GM21367 (cell line): ENCODE results near the gene NCR2.

Experiments
- ATAC-seq: cut with Tn5 transposase; IDR thresholded peaks from one replicate; pipeline ENCODE4 v1.9.1; 2021; ENCODE audit not compliant: unreplicated experiment

NCR2 gene

DNA sequence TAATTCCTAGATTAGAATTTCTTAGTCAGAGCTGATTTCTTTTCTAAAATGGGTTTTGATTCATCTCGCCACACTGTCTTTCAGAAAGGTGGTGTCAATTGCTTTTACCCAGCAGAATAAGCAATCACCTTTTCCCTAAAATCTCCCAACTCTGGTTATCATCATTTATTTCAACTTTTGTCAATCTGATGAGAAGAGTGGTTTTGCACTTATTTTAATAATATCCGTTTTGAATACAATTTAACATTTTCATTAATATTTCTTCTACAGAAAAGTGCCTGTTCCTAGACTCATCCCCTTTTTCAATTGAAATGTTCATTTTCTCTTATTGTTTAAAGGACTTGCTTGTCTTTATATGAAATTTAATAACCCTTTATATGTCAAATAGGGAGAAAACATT lies 8.2 kb upstream of the NCR2 start:
- ATAC-seq = no peak

DNA sequence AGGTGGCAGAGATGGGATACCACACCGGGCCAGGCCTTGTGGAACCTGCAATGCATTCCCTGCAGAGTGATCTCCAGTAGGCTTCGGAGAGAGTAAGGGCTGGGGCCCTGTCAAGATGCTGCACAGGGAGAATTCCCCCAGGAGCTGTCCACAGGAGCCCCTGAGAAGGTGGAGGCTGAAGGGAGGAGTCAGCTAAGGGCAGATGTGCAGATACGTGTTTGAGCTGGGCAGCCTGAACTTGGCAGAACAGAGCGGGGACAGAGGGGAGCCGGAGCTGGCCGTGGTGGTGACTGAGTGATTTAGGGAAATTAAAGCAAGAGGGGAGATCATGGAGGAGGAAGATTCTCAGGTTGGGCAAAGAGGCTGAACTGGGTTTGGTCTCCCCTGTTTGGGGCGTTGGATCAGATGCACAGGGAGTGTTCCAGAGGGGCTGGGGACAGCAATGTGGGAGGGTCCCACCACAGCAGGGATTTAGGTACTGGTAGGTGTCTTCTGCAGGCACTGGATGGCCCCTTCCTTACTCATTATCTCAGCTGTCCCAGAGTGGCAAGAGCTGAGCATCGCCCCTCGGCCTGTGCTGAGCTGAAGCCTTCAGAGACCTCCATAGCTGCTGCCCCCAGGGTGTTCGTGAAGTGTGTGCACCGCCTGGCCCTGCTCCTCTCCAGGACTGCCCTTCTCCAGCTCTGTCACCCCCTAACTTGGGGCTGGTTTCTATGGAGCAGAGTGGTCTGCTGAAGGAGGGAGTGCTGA lies 3.8 kb upstream of the NCR2 start:
- ATAC-seq = no peak

DNA sequence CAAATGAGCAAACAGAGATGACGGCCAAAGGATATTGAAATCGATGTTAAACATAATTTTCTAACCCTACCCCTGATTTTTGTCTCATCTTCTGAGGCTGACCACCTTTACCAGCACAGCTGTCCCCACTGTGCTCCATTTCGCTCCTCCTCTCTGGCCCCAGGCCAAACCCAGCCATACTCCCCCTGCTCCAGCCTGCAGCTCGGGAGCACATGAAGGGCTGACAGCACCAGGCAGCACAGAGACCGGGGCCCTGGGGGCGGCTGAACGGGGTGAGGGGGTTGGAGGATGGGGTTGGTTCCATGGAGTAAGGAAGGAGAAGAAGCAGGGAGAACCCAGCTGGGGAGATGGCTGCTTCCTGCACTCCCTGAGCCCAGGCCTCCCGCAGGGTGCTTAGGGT lies 3.2 kb upstream of the NCR2 start:
- no peak for ATAC-seq

DNA sequence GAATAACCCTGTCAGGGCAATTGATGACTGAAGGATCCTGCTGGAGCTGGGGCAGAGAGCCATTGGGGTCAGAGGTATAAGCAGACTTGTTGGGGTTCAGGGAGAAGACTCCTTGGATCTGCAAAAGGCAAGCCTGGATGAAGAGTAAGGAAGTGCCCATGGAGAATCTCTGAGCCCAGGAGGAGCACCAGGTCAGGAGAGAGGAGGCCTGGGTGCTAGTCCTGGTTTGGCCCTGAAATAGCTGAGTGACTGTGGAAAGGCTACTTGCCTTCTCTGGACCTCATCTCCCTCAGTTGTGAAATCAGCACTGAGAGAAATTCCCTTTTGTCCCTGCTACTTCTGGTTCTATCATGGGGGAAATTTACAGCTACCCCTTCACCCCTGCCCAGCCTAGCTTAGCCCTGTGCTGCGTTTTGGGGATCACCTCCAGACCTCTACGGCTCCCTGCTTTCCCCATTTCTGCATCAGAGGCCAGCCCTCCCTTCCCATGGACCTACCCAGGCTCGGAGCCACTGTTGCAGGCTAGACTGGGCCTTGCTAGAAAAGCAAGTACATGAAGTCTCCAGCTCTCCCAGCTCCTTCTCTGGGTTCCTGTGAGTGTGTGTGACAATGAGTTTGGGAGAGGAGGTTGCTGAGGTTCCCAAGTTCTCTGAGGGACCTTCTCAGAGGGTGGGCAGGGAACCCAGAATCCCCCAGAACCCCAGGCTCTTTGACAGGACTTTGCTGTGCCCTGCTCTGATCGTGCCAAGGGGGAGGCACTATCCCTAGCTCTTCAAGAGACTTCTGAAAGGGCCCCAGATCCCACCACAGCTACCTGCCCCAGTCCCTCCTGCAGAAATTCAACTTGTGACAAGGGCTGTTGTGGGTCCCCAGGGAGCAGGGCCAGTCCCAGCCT lies 2.3 kb upstream of the NCR2 start:
- no peak for ATAC-seq

DNA sequence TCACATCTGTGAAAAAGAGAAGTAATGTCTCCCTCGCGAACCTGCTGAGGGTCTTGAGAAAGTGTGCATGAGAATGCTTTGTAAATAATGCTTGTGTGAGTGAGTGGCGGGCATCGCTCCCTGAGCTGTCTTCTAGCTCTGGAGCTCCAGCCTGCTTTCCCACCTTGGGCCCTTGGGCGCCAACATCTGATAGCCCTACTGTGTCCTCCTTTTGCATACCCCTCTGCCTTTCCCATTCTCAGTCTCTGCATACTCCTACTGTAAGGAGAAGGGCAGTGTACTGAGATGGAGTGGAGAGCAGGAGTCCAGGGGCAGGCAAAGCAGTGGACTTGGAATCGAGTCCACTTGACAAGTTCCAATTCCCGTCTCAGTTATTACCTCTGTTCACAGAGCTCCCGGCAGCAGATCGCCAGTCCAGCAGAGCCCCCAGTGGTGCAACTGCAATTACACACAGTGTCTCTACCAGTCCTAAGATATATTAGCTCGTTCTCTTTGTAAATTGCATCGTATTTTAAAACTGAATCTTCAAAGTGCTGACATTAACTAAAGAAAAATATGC lies 847 bp upstream of the NCR2 start:
- ATAC-seq = no peak

DNA sequence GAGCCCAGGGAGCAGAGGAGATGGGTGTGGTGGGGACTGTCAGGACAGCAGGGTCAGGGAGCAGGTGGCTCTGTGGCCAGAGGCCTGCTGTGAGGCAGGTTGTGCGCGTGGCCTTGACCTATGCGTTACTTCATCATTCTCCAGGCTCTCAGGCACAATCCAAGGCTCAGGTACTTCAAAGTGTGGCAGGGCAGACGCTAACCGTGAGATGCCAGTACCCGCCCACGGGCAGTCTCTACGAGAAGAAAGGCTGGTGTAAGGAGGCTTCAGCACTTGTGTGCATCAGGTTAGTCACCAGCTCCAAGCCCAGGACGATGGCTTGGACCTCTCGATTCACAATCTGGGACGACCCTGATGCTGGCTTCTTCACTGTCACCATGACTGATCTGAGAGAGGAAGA lies 535 bp downstream of the NCR2 start:
- ATAC-seq = no peak

DNA sequence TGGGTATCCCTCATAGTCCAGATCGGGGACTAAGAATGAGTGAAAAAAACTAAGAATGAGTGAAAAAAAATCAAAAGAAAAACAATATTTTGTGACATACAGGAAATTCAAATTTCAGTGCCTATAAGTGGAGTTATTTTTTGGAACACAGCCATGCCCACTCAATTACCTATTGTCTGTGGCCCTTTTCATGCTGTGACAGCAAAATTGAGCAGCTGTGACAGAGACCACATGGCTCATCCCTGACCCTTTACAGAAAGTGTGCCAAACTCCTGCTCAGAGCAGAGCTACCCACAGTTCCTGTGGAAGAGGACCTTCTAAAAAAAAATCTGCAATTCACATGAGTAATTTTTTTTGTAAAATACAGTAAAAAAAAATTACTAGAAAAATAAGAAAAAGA lies 1.4 kb downstream of the NCR2 start:
- no peak for ATAC-seq

DNA sequence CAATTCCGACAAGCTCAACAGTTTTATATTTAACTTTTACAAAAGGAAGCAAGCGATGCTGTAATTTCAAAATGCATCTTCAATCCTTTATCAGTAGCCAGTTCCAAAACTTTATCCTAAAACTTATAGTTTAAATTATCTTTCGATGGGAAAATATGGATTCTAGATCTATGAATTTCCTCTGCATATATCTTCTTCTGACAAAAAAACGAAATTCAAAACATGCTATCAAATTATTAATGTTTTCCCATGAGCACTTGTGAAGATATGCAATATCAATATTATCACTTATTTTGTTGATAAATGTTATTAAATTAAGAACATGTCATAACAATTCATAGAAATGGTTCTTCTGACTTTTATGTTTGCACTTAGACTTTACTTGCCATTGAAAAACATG lies 2.3 kb downstream of the NCR2 start:
- ATAC-seq = no peak

DNA sequence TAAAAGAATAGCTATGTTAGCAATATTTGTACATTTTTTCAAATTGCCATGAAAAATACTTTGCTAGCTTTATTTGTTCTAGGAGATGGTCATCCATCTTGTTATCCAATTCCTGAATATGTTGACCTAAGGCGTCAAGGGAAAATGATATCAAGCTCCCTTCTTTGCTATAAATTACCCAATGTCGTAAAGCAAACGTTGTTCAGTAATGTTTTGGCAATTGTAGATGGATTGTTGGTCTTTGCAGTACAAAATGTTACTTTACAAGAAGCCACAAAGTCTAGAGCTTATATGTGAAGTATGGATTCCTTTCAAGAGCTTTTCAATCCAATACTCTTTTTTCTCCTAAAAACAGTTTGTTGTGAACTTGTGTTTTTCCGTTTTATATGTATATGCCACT lies 3.3 kb downstream of the NCR2 start:
- no peak for ATAC-seq

DNA sequence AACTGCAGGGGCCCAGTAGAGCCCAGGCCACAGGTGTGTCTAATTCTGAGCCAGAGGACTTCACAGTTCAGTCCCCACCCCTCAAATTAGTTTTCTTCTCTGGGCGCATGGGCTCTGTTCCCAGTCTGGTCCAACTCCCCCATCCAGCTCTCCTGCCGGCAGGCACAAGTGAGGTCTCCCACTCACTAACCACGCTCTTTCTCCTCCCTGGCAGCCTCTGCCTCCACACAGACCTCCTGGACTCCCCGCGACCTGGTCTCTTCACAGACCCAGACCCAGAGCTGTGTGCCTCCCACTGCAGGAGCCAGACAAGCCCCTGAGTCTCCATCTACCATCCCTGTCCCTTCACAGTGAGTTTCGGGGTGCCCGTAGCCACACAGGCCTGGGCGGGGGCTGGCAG lies 6.2 kb downstream of the NCR2 start:
- no peak for ATAC-seq

DNA sequence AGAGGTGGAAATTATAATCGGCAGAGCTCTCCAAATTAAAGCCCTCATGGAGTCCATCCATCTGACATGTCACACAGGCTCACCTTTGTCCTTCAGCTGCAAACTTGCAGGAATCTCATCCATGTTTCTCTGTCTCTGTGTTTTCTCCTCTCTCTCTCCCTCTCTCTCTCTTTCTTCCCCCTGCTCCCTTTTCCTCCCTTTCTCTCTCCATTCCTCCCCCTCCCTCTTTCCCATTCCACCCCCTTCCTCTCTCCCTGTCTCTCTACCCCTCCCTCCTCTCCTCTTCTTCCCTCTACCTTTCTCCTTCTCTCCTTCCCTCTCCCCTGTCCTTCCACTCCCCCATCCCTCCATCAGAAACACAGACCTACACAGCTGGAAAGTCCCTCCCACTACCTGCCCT lies 6.8 kb downstream of the NCR2 start:
- no peak for ATAC-seq

DNA sequence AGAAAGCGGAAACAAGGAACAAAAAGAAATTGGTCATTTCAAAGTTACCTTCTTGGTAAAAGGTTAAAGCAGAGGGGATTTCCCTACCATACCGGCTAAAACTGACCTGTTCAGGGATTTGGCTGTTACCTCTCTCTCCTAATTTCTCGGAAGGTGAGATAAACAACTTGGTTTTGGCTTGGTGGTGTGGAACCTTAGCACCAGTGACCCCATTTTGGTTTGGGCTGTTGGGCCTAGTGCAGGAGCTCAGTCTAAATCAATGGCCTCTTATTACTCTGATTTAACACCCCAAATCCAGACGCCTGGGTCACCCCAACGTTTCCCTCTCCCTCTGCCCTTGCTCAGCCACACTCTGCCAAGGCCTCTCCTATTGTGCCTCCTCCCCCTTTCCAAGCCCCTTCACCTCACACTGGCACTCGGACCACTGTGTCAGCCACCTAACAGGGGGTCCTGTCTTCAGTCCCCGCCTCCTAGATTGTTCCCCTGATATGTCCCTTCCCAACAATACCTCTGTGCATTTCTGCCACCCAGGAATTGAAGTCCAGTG lies 8.3 kb downstream of the NCR2 start:
- ATAC-seq = no peak

DNA sequence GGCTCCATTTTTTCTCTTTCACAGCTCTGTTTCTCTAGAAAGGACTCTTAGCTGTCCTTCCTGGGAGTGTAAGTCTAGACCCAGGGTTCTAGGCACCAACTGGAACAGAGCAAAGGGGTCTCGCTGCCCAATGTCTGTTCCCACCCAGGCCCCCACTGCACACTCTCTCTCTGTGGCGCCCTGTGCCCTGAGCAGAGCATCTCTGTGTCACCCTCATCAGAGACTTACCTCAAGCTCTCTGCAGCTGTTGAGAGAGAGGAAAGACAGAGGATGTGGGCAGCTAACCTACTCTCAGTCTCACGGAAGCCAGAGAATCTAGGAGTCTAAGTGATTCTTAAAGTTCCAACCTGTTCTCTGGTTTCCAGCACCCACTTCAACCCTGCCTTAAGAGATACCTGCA lies 9.5 kb downstream of the NCR2 start:
- no peak for ATAC-seq

DNA sequence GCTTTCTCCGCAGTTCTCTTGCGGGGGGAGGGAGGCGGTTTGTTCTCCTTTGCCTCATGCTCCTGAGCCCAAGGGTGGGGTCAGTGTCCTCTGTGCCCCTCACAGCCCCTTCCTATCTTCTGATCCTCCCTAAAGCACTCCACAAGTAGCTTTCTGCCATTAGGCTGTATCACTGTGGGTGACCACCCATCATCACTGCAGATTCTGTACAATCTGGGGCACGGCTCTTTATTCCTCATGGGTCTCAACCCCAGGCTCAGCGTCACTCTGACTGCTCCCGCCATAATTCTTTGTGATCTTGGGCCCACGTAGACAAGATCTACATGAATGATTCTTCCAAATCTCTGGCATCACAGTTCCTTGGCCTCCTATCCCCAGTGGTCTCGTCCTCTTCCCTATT lies 10.5 kb downstream of the NCR2 start:
- no peak for ATAC-seq

DNA sequence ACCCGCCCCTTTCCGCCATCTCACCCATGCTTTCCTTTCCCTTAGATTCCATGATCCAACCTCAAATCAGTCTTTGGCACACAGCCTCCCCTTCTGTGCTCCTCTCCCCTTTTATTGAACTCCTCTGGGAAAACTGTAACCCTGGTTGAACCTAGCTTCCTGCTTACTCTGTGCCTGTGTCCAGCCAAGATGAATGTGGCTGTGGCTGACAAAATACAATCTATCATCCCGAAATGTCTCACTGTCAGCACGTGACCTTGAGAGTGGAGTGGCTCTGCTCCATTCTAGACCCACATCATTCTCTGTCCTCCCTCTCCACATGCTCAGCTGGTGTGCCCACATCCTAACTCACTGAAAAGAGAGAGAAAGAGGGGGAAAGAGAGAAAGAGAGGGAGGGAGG lies 11.0 kb downstream of the NCR2 start:
- ATAC-seq = no peak

DNA sequence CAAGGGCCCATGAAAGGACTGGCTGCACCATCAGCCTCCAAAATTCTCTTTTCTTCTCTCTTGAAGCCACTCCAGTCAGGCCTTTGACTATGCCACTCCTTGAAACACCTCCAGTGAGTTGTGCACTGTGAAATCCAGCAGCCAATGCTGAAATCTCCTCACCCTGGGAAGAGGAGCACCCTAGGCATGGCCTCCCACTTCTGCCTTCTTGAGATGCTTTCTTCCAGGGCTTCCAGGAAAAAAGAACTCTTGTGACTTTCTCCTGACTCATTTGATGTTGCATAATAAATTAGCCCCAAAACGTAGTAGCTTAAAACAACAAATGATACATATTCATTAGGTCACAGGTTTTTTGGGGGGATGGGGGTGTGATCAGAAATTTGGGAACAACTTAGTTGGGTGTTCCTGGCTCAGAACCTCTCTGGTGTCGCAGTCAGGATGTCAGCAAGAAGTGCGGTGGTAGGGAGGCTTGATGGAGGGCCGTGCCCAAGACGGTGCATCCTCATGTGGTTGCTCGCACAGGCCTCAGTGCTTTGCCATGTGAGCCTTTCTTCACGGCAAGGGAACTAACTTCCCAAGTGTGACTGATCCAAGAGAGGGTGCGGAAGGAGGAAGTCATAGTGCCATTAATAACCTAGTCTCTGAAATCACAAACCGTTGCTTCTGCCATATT lies 12.1 kb downstream of the NCR2 start:
- ATAC-seq = no peak

DNA sequence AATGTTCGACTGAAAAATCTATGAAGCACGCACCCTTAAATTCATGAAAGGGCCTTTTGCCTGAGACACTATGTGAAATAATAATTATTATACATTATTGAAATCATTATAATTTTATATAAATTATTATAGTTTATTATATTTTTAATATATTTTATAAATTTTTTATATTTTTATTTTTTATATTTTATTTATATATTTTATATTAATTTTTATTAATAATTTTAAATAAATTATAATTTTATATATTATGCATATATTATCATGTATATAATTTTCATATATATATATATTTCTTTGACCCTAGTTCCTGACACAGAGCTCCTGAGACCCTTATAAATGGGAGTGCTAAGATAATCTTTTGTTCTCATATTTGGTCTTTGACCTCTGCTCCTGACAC lies 13.5 kb downstream of the NCR2 start:
- no peak for ATAC-seq

DNA sequence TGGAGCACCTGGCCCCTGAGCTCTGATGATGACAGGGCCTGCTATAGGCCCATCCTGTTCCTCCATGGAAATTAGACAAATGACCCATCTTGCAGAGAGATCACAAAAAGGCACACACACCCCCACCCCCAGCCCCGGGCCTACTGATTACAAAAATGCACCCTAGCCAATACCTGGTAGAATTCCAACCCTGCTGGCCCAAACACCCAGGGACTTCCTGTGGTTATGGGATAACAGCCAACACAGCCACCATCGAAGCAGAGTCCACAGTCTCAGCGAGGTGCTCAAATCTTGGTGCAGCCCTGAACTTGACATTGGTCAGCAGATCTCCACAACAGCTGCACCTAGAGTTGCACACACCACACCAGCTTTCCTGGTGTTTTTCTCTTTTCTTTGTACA lies 17.0 kb downstream of the NCR2 start:
- ATAC-seq = no peak

DNA sequence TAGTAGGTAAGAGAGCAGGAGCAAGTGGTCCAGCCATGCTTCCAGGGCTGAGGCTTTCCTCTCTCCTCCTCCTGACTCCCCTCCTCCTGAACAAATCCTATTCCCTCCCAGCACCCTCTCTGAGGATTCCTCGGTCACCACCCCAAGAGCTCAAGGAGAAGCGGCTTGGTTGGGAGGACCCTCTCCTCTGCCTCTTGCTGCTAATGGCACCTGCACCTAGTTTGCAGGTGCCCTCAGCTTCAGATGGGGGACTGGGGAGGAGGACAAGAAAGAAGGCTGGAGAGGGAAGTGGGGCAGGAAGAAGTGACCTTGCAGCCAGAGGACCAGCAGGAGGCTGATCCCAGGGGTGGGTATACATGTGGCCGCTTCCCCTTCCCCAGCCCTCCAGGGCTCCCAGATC lies 17.5 kb downstream of the NCR2 start:
- no peak for ATAC-seq

DNA sequence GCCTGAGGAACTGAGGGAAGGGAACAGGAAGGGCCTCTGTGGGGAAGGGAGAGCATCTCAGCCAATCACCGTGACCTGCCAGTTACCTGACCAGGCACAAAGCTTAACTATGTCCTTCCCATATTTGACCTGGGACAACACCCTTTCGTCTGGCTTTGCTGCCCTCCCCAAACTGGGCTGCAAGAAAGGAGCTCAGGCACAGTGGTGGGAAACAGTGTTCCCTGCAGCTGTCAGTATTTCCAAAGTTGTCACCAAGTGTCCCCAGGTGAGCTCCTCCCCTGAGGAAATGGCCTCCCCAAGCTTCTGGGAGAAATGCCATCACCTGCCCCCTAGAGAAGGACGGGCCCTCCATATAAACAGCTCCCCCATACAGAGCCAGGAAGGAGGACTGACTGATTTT lies 17.9 kb downstream of the NCR2 start:
- ATAC-seq = no peak

DNA sequence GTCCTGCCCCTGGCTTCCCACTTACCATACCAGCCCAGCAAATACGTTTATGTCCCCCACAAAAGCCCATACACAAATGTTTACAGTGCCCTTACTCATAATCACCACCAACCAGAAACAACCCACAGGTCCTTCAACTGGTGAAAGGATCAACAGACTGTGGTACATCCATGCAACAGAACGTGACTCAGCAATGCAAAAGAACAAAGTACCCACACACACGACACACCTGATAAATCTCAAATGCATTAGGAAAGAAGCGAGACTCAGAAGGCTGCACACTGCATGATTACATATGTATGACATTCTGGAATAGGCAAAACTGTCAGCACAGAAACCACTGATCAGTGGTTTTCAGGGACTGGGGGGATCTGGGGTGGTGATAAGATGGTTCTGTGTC lies 20.5 kb downstream of the NCR2 start:
- no peak for ATAC-seq
